ENCODE results near the gene ZNF710.
"Not testable (repeated sequence)": the region's sequence is repeated elsewhere in the genome, so short reads cannot be mapped to it uniquely, and the experiment has no call there.

ZNF710 gene

DNA sequence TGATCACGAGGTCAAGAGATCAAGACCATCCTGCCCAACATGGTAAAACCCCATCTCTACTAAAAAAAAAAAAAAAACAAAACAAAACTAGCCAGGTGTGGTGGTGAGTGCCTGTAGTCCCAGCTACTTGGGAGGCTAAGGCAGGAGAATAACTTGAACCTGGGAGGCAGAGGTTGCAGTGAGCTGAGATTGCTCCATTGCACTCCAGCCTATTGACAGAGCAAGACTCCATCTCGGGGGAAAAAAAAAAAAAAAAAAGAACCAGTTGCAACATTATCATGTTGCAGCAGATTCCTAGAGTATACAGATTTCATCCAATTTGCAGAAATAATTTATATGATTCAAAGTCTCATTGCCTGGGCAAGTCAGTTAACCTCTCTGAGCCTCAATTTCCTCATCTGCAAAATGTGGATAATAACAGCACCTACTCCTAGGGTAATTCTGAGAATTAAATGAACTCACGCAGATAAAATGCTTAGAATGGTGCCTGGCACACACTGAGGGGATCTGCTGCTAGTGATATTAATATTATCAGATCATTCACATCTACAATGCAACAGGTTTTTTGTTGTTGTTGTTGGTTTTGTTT, 108.1 kb downstream of the ZNF710 start:
- DNase-seq = not testable (repeated sequence)

DNA sequence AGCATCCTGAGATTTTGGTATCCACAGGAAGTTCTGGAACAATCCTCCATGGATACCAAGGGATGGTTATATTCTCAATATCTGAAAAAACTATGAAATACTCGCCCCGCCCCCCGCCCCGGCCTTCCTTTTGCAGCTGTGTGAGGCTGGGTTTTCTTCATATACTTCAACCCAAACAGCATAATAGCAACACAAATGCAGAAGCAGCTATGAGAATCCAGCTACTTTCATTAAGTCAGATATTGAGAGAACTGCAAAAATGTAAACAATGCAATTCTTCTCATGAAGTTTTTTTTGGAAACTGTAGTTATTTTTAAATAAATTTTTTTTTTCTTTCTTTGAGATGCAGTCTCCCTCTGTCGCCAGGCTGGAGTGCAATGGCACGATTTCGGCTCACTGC, 112.0 kb downstream of the ZNF710 start:
- DNase-seq = no peak

DNA sequence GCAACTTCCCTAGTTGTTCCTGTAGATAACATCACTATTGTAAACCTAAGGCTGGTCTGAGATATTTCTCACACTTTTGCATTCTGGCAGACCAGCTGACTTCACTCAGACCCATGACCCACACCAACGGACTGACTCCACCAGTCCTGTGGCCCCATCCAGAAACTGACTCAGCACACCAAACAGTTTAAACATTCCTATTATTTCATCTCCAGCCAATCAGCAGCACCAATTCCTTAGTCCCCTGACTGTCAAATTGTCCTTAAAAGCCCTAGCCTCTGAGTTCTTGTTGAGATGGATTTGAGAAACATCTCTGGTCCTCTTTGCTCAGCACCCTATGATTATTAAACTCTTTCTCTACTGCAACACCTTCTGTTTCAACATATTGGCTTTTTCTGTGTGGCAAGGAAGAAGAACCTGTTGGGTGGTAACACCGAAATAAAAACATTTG, 113.4 kb downstream of the ZNF710 start:
- DNase-seq = no peak

DNA sequence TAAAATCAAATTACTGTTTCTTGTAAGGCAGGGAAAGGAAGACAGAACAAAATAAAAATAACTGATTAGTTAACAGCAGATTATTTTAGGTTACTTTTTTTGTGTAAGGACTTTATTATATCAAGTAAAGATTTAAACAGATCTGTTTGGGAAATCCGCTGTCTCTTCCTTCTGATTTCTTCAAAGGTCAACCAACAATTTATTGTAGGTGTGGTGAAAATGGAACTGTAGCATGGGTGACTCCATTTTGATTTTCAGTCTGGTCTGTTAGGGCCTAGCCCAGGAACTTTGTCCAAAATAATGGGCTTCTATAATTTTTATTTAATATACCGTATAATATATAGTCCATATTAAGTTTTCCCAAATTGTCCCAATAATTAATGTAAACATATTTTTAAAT, 114.7 kb downstream of the ZNF710 start:
- DNase-seq = no peak

DNA sequence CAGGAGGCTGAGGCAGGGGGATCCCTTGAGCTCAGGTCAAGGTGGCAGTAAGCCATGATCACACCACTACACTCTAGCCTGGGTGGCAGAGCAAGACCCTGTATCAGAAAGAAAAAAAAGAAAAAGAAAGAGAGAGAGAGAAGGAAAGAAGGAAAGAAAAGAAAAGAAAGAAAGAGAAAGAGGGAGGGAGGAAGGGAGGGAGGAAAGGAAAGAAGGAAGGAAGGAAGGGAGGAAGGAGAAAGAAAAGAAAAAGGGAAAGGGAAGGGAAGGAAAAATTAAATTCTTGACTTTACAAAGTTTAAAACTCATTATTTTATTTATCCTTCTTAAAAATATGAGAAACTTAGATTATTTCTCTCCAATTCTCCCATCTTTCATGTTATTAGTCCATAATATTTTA, 118.2 kb downstream of the ZNF710 start:
- no peak for DNase-seq

DNA sequence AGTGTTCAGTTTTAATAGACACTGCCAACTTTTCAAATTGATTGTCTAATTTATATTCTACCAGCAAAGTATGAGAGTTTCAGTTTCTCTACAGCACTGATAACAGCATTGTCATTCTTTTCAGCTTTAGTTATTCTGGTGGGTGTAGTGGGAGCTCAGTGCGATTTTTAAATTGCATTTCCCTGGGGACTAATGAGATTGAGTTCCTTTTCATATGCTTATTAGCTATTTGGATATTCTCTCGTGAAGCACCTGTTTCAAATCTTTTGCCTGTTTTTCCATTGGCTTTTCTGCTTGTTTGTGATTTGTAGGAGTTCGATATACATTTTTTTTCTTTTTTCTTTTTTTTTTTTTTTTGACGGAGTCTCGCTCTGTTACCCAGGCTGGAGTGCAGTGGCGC, 120.0 kb downstream of the ZNF710 start:
- DNase-seq = no peak

DNA sequence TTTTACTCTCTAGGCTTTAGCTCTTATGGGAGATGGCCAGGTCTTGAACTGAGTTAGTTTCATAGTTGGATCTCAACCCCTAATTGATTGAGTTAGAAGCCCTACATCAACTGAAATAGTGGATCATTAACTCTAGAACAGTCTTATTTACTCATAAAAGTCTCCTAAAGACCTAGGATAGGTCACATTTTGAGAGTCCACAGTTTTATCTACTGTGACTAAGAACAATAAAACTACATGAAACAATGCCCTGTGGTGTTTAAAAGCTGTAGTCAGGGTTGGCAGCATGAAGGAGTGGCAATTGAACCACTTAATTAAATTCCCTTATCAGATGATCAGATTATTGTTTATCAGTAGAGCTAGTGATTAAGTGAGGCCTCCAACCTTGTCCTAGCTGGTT, 123.4 kb downstream of the ZNF710 start:
- no peak for DNase-seq

DNA sequence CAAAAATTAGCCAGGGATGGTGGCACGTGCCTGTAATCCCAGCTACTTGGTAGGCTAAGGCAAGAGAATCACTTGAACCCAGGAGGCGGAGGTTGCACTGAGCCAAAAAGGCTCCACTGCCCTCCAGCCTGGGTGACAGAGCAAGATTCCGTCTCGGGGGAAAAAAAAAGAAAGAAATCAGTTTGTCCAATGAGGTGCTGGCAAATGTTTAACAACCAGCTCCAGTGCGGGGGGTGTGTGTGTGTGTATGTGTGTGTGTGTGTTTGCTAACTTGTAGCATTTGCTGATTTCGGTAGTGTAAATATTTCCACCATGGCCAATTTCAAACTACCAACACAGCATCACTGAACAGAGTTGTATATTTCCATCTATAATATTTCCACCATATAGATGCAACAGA, 124.9 kb downstream of the ZNF710 start:
- DNase-seq = no peak

DNA sequence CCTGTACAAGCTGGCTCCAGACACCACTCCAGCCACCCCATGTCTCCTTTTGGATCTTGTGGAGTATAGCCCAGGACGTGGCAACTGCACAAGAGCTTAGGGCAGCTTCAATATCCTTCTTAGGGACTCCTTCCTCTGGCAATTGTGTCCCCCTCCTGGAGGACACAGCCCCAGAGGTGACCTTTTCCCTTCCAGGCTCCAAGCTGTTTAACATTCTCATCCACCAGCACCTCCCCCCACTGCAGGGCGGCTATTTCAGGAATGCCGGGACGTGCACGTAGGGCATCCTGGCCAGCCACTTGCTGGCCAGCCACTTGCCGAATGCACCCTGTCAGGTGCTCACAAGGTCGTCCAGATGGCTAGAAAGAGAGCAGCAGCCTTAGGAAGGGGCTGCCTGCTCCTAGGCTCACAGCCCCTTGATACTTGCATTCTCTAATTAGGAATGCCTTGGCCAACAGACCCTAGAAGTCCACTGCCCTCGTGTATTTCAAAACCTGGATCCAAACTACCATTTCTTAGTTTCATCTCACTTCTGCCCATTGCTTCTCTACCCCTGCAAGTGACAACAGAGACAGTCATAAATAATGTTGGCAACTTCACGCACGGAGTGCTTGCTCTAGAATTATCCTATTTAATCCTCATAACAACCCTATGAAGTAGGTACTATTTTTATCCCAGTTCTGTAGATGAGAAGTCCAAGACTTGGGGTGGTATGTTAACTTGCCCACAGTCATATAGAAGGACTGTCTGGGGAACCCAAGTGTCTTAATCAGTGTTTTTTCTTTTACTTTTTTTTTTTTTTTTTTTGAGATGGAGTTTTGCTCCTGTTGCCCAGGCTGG, 125.7 kb downstream of the ZNF710 start:
- DNase-seq = no peak

DNA sequence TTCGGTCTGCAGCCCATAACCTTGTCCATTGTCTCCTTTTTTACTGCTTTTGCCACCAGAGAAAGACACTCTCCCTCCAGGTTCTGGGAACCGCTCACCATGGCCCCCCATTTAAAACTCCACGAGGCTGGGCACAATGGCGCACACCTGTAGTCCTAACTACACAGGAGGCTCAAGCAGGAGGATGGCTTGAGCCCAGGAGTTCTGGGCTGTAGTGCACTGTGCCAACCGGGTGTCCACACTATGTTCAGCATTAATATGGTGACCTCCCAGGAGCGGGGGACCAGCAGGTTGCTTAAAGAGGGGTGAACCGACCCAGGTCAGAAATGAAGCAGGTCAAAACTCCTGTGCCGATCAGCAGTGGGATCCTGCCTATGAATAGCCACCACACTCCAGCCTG, 129.2 kb downstream of the ZNF710 start:
- no peak for DNase-seq
